ENCODE measurements around the gene TCP1.
"Not testable (repeated sequence)": the region's sequence is repeated elsewhere in the genome, so short reads cannot be mapped to it uniquely, and the experiment has no call there.

TCP1 gene

DNA sequence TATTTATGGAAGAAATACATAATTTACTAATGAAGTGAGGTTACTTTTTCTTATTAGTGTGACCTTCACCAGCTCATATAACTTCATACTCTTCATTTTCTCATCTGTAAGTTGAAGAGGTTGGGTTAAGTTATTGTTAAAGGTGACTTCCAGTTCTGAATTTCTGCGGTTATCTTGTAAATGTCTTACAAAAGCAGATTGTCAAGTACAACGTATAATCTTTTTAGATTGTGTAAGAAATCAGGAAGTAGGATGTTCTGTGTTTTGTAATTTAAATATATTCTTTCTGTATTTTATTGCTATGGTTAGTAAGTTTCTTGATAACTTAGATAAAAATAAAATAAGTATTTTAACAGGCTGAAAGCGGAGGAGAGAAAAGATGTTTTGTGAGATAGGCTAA lies 50.1 kb downstream of the TCP1 start:
- DNase-seq (ENCODE audit: low spot score) = no peak

DNA sequence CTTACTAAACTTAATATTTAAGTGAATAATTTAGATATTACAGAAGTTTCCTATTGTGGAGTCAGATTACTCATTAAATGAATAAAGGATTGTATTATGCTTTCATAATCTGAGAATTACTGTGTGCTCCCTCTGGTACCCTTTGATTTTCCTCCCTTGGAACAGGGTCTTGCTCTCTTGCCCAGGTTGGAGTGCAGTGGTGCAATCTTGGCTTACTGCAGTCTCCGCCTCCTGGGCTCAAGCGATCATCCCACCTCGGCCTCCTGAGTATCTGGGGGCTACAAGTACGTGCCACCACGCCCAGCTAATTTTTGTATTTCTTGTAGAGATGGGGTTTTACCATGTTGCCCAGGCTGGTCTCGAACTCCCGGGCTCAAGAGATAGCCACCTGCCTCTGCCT lies 52.5 kb downstream of the TCP1 start:
- no peak for DNase-seq (ENCODE audit: low spot score)

DNA sequence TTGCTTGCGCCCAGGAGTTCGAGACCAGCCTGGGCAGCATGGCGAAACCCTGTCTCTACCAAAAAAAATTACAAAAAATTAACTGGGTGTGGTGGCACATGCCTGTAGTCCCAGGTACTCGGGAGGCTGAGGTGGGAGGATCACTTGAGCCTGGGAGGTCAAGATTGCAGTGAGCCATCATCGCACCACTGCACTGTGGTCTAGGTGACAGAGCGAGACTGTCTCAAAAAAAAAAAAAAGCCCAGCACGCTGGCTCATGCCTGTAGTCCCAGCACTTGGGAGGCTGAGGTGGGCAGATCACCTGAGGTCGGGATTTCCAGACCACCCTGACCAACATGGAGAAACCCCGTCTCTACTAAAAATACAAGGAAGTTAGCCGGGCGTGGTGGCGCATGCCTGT lies 56.0 kb downstream of the TCP1 start:
- not testable (repeated sequence) for DNase-seq (ENCODE audit: low spot score)

DNA sequence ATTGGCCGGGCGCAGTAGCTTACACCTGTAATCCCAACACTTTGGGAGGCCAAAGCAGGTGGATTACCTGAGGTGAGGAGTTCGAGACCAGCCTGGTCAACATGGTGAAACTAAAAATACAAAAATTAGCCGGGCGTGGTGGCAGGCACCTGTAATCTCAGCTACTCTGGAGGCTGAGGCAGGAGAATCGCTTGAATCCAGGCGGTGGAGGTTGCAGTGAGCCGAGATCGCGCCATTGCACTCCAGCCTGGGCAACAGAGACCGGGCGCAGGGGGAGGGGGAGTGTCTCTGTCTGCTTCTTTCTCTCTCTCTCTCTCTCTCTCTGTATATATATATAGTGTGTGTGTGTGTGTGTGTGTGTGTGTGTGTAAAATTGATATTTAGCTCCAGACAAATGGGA lies 56.9 kb downstream of the TCP1 start:
- not testable (repeated sequence) for DNase-seq (ENCODE audit: low spot score)

DNA sequence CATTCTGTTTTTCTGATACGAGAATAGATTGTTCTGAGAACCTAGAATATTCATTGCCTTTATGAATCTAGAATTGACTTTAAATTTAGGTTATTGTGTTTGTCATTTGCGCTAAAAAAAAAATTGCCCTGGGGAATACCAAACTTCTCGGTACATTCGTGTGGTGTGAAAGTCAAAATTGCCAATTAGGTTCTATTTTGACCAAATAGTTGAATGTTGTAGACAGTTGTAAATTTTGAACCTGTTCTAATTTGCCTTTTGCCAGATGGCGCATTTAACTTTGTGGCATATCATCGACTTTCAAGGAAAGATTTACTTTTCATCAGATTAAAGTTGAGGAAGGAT lies 59.1 kb downstream of the TCP1 start:
- no peak for DNase-seq (ENCODE audit: low spot score)

DNA sequence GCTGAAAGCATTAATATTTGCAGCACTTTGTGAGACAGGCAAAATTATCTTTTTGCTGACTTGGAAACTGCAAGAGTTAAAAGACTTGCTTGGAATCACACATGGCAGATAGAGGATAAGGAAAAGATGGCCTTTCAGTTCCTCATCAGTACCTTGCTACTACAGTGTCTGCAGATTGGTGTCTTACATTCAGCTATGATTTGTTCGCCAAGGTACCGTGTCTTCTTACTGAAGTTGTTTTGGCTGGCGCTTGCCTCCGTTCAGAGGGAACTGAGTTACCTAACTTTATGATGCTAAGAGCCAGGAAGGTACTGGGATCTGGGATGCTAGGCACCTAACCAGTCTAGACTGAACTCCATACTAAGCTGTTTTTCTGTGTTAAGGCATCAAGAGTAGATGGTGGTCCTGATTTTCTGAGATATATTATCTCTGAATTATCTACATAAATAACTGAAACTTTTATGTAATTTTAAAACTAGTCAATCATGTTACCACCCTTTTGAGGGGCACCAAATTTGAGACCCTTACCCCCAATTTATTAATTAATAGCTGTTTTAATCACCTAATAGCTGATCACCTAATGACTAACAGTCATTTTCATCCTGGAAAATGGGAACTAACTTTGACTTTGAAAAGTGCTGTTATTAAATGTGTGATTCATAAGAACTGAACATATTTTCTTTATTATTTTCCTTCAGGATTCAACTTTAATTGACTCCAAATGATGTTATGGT lies 59.6 kb downstream of the TCP1 start:
- DNase-seq (ENCODE audit: low spot score) = peak; percentile 11

DNA sequence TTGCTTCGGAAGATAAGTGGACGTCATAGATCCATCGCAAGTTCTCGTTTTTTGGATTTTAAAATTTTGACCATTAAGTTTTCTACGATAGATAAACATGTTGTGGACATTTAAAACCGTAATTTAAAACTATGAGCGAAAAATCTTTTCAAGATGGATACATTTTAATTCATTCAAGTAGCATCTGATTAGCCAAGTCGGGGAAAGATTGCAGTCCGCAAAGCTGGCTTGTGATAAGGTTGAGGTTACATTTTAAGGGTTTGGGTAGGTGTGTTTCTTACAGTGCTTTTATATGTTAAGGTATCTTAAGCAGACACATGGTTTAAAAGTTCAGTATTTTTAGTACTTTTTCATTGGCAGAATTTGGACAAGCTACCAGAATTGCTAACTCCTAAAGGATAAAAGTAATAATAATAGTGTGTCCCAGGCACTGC lies 60.9 kb downstream of the TCP1 start:
- DNase-seq (ENCODE audit: low spot score) = no peak
